Kidney (tissue), 14 donors: ENCODE data around the gene NPEPL1. TPM values are rescaled to one million over a fixed set of nuclear protein-coding genes. Genes with fewer than 3 reads are reported as not detected.

ENCODE experiments used
- DNase-seq, 5 donors: peaks; one replicate each; pipeline ENCODE4 v3.0.0-alpha.2; 2013 to 2020
- FAIRE-seq: peaks from 2 replicates; lab custom pipeline; 2012; peaks lifted over from hg19 to GRCh38; lab: Jason Lieb, UNC
- H3K27ac ChIP-seq, 2 donors: one replicate each; pipeline ENCODE4 v1.7.0; 2013; ENCODE audit warnings: low read depth in 2 of 2, low read length in 2 of 2, inconsistent platforms in 1 of 2
- H3K27me3 ChIP-seq: one replicate; pipeline ENCODE4 v1.7.1; 2013; ENCODE audit warnings: low read length, inconsistent platforms; ENCODE audit not compliant: control insufficient read depth, insufficient read depth
- H3K36me3 ChIP-seq, 3 donors: one replicate each; pipeline versions ENCODE4 v1.7.0 to v1.7.1; 2013; ENCODE audit warnings: low read length in 3 of 3, control low read depth in 1 of 3, inconsistent platforms in 1 of 3; ENCODE audit not compliant: insufficient read depth in 3 of 3, control insufficient read depth in 2 of 3
- H3K4me1 ChIP-seq, 3 donors: one replicate each; pipeline versions ENCODE4 v1.7.0 to v1.7.1; 2013; ENCODE audit warnings: low read length in 3 of 3, inconsistent platforms in 1 of 3, low read depth in 1 of 3; ENCODE audit not compliant: control insufficient read depth in 2 of 3, insufficient read depth in 2 of 3
- H3K4me3 ChIP-seq, 3 donors: one replicate each; pipeline versions ENCODE4 v1.7.0 to v1.8.1; 2013; ENCODE audit warnings: low read length in 3 of 3, control low read depth in 1 of 3, inconsistent platforms in 1 of 3
- H3K9ac ChIP-seq, 3 donors: one replicate each; pipeline versions ENCODE4 v1.7.0 to v1.7.1; 2013; ENCODE audit warnings: low read length in 3 of 3, control low read depth in 1 of 3, inconsistent platforms in 1 of 3
- H3K9me3 ChIP-seq, 3 donors: one replicate each; pipeline versions ENCODE4 v1.7.0 to v1.7.1; 2013; ENCODE audit warnings: low read length in 3 of 3, control low read depth in 1 of 3, inconsistent platforms in 1 of 3; ENCODE audit not compliant: control insufficient read depth in 2 of 3, insufficient read depth in 1 of 3
- intact Hi-C: fragments of 100-400 bp; cut with DNase I; formaldehyde crosslinking; loops from one replicate; pipeline ENCODE4 v1.11.1; 2022
- polyA plus RNA-seq: library from polyadenylated mRNA; stranded (reverse); fragments of 350-450 nt; fragmentation: Illumina TruSeq; extraction: RNeasy Lipid Tissue Mini Kit (QIAGEN cat#74804); gene quantifications from one replicate; pipeline ENCODE4 v1.2.3, GENCODE V29; 2014; ENCODE audit warnings: low read depth, low replicate concordance; ENCODE audit not compliant: insufficient read depth
- total RNA-seq: library from RNA; stranded (reverse); fragmentation: NEBNext Ultra II Directional; extraction: Animal tissue kit (Norgen Biotek cat#: 25700); gene quantifications from one replicate; pipeline ENCODE4 v1.2.1, GENCODE V29; 2021
- TF ChIP-seq, protein P1 (sequence below): IDR thresholded peaks from 3 replicates; pipeline ENCODE4 v1.5.1; 2012; ENCODE audit warnings: mild to moderate bottlenecking, moderate library complexity, borderline replicate concordance; ENCODE audit not compliant: insufficient read depth; ENCODE audit errors: extremely low read depth
- donor health status: control.
- donor health status: control.
- donor health status: control.
- donor health status: control.
- donor health status: control.
- donor health status: DM: yes; HTN: yes; CAD: no.
- donor health status: Normal renal cell carcinoma (clear cell type).

Gene NPEPL1
- total and polyA plus RNA-seq, 2 donors from 2014 or later, result 39.7 to 60.2 TPM

DNA sequence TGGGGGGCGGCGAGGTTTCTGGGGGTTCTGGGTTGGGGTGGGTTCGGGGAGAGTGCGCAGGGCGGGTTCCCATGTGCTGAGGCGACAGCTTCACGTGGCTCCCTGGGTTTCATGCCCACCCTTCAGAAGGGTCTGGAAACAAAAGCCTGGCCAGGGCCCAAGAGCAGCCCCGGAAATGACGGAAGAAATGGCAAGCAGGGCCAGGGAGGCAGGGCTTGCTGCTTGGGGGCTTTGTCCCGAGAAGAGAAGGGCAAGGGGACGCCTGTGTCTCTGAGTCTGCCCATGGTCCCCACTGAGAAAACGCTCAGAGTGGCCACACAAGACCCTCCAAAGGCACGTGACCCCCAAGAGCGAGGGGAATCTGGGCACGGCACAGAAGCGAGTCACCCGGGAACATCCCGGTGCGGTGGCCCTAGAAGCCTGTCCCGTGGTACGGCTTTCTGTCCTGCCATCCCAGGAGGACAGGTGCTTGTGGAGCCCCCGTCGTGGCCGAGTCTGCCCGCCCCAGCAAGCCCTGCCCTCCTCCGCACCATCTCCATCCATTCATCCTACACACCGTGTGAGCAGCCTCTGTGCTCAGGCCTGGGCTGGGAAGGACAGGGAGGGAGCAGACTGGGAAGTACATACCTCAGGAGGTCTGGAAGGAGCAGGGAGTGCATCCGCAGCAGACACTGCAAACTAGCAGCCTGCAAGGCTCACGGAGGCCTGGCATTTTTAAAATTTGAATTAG is 9.0 kb downstream of the NPEPL1 start:
- no peaks in the 10 kb centered on the region for H3K4me1 ChIP-seq
- DNase-seq (peak in 2 of 5 donors; percentile 27 to 62), FAIRE-seq (no peak)
- H3K36me3 ChIP-seq, result peaks cover 5 to 52% (median 15%) of the 10 kb centered on the region in 3 donors
- H3K27me3 ChIP-seq, result no peaks in the 10 kb centered on the region
- H3K9me3 ChIP-seq, result no peaks in the 10 kb centered on the region
- no peak overlapping the region for H3K4me3 ChIP-seq
- no peak overlapping the region for H3K9ac ChIP-seq
- TF ChIP-seq, protein P1, sequence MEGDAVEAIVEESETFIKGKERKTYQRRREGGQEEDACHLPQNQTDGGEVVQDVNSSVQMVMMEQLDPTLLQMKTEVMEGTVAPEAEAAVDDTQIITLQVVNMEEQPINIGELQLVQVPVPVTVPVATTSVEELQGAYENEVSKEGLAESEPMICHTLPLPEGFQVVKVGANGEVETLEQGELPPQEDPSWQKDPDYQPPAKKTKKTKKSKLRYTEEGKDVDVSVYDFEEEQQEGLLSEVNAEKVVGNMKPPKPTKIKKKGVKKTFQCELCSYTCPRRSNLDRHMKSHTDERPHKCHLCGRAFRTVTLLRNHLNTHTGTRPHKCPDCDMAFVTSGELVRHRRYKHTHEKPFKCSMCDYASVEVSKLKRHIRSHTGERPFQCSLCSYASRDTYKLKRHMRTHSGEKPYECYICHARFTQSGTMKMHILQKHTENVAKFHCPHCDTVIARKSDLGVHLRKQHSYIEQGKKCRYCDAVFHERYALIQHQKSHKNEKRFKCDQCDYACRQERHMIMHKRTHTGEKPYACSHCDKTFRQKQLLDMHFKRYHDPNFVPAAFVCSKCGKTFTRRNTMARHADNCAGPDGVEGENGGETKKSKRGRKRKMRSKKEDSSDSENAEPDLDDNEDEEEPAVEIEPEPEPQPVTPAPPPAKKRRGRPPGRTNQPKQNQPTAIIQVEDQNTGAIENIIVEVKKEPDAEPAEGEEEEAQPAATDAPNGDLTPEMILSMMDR, result no peak
- intact Hi-C loops, result no loop called here
- no peak overlapping the region for H3K27ac ChIP-seq

DNA sequence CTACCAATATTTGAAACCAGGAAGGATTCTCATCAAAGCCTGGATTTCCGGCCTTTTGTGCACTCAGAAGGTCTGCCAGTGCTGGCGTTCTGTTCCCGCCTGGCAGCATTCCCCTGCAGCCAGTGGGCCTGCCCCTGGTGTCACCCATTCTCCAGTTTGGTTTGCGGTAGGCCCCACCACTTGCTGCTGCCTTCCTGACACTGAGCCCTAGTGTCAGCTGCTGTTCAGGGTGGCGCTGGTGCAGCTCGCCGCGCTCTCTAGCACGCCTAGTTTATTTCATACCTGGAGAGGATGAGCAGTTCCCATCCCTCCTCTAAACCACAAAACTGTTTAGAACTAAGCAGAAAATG is 9.5 kb downstream of the NPEPL1 start:
- no peaks in the 10 kb centered on the region for H3K9me3 ChIP-seq
- FAIRE-seq, result no peak
- DNase-seq, result peak in 2 of 5 donors; percentile 20 to 60
- H3K9ac ChIP-seq, result no peak overlapping the region
- H3K4me1 ChIP-seq, result no peaks in the 10 kb centered on the region
- peaks cover 5 to 47% (median 12%) of the 10 kb centered on the region in 3 donors for H3K36me3 ChIP-seq
- intact Hi-C loops, result no loop called here
- H3K4me3 ChIP-seq, result no peak overlapping the region
- no peaks in the 10 kb centered on the region for H3K27me3 ChIP-seq
- TF ChIP-seq, protein P1, result no peak
- H3K27ac ChIP-seq, result no peak overlapping the region

DNA sequence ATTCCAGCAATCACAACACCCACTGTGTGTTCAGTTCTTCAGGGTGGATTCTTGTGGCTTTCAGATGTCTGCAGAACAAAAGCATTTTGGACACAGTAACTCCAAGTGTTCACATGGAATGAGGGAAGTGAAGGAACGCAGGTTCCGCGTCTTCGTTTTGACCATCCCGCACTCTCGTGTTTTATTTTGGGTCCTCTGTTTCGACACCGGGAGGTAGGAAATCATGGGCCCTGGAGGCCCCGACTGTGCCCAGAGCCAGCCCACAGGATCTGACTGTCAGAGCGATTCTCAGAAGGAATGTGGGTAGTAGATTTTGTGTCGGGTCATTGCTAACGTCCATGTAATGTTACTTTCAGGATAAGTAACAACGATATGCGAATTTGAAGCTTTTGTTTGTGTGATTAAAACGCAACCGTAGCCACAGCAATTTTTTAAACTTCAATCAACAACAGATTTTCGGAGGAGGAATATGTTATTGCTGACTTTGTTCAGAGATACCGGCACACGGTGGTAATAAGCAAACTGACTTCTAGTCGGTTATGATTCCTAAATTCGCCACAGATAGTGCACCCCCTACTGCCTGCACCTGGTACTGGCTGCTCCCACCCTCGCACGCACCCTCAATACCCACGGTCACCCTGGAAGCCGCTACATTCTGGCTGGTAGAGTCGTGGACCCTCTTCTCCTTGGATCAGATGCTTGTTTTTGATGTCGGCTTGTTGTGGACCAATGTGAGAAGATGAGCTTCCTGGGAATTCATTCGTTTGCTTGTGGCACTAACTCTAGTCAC is 10.5 kb downstream of the NPEPL1 start:
- Histone ChIP-seq H3K27ac (no peak overlapping the region), H3K9me3 (no peaks in the 10 kb centered on the region), H3K9ac (no peak overlapping the region), H3K4me3 (no peak overlapping the region), H3K4me1 (no peaks in the 10 kb centered on the region), H3K27me3 (no peaks in the 10 kb centered on the region), H3K36me3 (peaks cover 5 to 40% (median 9%) of the 10 kb centered on the region in 3 donors)
- TF ChIP-seq, protein P1, result no peak
- intact Hi-C loops, result no loop called here
- DNase-seq (peak in 1 of 5 donors; percentile 4), FAIRE-seq (no peak)
